ENCODE data around the gene RASGRP2.

Gene RASGRP2

DNA sequence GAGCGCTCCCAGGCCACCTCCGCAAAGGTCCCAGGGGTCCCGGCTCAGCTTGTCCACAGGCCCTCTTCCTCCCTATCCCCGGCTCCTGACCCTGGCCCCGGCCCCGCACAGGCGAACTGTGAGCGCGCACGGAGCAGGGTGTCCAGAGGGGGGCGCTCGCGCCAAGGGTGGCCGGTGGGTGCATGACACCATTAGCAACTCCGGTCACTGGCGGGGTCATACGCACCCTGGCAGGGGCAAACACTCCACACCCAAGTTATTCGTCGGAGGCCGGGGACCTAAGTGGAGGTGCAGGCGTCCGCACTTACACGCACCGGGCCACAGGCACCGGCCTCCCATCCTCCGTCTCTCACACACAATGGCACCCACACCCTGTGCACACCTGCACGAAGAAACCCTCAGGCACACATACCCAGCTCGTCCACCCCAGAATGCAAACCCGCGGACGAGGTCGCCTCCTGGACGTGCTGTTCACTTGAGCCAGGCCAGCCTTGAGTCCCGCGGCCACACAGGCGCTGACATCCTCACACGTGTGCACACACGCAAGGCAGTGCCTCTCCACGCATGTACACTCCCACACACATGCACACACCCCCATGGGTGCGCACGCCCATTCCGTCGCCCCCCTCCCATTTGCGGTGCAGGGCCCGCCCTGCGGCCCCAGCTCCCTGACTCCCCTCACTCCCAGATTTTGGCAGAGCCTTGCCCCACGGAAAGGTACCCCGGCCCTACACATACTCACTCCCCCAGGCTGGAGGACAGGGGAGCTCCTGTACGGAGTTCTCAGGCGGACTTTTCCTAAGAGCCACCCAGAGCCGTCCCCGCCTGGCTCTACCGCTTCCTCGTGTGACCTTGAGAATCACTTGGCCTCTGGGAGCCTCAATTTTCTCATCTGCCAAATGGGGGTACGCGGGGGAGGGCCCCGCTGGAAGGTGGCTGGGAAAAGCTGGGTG is at the start of gene RASGRP2:
Gene RASGRP2, minus strand, starts transcription at position 552 of the 953 bp plus-strand sequence. CDS start 1,276 bp downstream, outside the sequence.
- in situ Hi-C loops (cut with HindIII; ENCODE audit: low sequenced_read_pairs) = no loop called here

DNA sequence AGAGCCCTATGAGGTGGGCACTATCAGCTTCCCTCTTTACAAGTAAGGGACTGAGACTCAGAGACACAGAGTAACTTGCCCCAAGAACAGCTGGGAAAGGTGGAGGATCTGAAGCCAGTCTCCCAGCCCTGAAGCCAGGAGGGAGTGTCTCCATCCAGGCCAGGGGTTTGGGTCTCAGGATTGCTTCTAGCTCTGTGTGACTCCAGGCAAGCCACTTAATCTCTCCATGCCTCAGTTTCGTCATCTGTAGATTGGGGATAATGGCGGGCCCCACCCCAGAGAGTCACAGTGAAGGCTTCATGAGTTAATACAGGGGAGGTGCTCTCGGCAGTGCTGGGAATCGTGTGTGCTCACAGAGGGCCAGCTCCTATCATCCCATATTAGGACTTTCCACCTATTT is 48.5 kb upstream of the RASGRP2 start:
- in situ Hi-C loops (cut with HindIII; ENCODE audit: low sequenced_read_pairs) = loop anchor here (5.0 kb wide), 2 partner anchors 100 to 140 kb away; no protein-coding TSS in a partner anchor

DNA sequence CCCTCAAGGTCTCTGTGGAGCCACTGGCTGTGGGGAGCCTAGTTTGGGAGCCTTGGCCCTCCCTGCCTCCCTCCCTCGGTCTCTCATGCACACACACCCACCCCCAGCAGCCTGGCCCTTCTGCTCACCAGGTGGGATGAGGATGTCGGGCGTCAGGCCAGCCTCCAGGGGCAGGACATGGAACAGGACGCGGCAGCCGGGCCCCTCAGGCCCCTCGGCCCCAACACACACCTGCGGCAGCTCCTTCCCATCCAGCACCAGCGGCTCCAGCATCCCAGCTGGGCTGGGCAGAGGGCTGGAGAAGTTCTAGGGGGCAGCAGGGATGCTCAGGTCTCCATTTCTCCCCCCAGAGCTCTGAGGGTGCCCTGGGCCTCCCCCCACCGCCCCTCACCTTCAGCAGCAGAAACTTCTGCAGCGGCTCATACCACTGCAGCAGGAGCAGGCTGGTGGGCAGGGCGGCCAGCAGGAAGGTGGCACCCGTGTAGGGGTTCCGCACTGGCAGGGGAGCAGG is 47.9 kb upstream of the RASGRP2 start:
- in situ Hi-C loops (cut with HindIII; ENCODE audit: low sequenced_read_pairs) = loop anchor here (5.0 kb wide), 2 partner anchors 100 to 140 kb away; no protein-coding TSS in a partner anchor

DNA sequence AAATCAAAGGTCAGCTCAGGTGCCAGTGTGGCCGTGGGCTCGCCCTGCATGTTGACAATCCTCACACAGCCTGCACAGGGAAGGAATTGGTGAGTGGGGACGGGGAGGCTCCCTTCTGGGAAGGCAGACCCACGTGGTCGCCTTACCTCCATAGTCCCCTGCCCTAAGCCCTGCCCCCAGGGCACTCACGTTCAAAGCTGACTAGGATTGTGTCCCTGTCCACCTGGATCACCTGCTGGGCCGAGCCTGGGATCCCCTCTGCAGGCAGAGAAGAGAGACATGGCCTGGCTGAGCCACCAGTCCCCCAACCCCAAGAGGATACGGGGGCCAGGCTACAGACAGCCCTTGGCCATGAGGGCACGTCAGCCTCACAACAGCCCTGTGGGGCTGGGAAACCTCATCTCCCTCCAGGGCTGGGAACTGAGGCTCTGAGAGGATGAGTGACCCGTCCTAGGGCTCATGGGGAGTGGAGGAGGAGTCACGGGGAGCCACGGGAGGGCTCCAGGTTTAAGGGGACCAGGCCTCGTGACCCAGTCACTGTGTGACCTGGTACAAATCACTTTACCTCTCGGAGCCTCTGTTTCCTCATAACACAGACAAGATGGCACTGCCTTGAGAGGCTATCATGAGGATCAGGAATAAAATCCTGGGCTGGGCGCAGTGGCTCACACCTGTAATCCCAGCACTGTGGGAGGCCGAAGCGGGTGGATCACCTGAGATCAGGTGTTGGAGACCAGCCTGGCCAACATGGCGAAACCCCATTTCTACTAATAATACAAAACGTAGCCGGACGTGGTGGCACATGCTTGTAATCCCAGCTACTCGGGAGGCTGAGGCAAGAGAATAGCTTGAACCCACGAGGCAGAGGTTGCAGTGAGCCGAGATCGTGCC is 46.5 kb upstream of the RASGRP2 start:
- in situ Hi-C loops (cut with HindIII; ENCODE audit: low sequenced_read_pairs) = loop anchor here (5.0 kb wide), 2 partner anchors 102 to 142 kb away; no protein-coding TSS in a partner anchor

DNA sequence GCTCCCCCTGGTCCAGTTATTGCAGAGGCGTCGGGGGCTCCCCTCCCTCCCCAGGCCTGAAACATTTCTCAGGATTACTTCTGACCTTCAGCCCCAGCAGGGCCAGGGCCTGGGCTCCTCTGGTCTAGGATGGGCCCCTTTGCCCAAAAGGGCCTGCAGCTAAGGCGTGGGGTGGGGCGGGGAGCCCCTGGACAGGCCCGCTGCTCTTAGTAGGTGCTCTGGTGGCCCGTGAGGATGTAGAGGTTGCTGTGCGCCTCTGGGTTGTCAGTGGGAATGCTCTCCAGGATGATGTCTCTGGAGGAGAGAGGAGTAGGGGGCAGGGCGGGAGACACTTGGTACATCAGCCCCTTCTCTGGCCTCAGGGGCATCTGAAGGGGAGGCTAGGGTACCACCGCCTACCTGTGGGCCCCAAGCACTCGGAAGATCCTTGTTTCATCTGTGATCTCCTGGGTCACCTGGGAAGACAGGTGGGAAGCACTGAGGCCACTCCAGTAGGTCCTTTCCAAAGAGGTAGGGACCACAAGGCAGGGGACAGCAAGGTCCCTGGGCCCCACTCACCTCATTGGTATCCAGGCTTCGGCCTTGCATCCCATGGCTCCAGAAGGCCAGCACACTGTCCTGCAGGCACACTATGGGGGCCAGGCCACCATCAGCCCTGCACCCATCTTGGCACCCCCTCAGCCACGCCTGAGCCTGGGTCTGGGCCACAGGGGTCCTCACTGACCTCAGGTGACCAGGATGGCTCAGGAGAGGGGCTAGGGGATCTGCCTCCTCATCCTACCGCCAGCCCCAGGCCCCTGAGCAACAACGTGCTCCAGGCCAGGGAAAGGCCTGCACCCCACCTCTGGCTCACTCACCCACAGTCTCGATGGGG is 45.6 kb upstream of the RASGRP2 start:
- in situ Hi-C loops (cut with HindIII; ENCODE audit: low sequenced_read_pairs) = loop anchor here (5.0 kb wide), 2 partner anchors 103 to 143 kb away; no protein-coding TSS in a partner anchor

DNA sequence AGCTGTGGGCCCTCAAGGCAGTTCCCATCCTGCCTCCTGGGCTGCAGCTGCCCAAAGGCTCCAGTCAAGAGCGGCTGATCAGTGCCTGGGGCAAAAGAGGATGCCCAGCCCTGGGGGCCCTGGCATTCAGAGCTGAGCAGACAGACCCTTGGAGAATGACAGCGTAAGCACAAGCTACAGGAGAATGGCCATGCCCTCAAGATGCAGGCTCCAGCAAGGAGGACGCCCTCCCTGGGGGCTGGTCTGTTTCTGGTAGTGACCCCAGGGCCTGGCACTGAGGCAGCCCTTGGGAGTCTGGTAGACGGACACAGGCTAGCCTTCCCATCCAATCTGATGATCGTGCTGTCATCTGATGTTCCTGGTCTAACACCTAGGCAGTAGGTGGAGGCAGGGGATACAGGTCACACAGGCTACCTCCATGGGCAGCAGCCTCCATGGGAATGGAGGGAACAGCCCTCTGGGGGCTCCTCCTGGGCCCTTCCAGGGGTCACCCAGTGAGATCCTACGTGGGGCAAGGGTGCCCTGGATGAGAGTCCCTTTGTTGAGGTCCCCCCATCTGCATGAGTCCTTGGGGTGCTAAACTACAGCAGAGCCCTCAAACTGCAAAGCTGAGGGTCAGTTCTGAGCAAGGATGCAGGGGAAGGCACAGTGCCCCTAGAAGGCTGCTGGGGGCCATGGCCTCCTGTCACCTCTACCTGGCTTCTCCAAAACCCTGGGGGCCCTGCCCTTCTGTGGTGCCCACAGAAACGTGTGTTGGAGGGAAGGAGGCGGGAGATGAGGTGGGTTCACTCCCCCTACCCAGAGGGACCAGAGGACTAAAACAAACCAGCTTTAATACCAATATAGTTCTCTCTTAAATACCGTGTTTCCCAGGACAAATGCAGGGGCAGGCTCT is 44.6 kb upstream of the RASGRP2 start:
- in situ Hi-C loops (cut with HindIII; ENCODE audit: low sequenced_read_pairs) = no loop called here

DNA sequence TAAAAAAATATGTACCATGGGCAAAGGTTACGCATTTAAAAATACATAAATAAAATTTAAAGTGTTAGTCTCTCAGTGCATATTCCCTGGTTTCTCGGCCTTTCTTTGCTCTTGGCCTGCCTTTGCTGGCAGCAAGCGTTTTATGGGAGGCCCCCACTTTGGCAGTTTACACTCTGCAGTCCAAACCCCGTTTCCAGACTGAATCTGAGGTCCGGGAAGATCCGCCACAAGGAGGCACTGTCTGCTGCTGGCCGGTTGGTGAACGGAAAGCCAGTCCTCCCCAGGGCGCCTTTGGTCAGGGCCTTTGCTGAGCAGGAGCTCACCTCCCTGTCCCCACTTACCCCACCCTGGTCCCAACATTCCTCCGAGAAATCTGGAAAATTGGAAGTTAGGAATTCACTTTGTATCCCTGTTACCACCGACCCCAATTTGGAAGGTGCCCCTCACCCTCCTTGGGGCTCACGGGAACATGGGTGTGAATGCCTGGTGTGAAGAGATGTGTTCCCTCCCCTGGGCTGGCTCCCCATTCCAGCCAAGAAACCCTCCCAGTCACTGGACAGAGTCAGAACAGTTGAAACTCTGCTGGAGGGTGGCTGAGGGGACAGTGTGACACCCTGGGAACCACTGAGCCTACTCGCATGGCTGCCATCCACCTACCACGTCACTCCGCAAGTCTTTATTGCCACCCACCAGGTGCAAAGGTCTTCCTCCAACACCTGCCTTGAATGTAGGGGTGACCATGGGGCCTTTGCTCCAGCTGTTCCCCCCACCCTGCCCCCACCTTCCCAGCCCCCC is 43.8 kb upstream of the RASGRP2 start:
- in situ Hi-C loops (cut with HindIII; ENCODE audit: low sequenced_read_pairs) = no loop called here

DNA sequence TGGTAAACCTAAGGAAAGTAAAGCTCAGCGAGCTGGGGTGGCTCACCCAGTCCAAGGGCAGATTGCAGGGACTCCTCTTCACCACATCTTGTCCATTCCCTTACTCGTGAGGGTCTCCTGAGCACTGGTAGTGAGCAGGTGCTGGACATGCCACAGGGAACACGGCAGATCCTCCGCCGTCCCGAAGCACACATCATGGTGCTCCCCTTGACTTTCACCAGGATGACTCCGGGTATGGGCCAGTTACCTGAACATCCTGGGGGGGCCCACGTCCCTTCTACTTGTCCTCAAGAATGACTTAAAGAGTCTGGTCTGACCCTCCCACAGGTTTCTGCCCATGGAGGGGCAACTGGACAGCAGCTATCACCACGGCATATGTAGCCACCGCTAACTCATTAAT is 42.4 kb upstream of the RASGRP2 start:
- in situ Hi-C loops (cut with HindIII; ENCODE audit: low sequenced_read_pairs) = no loop called here

DNA sequence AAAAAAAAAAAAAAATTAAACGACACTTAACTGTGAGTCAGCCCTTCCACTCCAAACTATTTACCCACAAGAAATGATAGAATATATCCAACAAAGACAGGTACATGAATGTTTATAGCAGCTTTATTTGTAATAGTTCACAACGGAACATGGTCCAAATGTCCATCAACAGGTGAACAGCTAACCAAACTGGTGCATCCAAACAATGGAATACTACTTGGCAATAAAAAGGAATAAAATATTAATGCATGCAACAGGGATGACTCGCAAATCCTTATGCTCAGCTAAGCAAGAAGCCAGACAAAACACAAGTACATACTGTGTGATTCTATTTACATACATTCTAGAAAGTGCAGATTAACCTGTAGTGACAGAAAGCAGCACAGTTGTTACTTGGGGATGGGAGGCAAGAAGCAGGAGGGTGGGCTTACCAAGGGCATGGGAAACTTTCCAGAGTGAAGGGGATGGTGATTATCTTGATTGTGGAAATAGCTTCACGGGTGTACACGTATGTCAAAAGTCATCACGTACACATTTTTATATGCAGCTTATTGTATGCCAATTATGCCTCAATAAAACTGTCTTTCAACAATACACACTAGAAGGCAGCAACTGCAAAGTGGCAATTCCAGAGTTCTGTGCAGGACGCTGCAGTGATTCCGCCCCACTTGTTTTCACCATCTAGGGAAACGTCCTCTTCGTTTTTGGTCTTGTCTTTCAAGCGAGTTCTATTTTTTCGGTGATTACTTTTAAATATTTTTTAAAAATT is 41.1 kb upstream of the RASGRP2 start:
- in situ Hi-C loops (cut with HindIII; ENCODE audit: low sequenced_read_pairs) = no loop called here

DNA sequence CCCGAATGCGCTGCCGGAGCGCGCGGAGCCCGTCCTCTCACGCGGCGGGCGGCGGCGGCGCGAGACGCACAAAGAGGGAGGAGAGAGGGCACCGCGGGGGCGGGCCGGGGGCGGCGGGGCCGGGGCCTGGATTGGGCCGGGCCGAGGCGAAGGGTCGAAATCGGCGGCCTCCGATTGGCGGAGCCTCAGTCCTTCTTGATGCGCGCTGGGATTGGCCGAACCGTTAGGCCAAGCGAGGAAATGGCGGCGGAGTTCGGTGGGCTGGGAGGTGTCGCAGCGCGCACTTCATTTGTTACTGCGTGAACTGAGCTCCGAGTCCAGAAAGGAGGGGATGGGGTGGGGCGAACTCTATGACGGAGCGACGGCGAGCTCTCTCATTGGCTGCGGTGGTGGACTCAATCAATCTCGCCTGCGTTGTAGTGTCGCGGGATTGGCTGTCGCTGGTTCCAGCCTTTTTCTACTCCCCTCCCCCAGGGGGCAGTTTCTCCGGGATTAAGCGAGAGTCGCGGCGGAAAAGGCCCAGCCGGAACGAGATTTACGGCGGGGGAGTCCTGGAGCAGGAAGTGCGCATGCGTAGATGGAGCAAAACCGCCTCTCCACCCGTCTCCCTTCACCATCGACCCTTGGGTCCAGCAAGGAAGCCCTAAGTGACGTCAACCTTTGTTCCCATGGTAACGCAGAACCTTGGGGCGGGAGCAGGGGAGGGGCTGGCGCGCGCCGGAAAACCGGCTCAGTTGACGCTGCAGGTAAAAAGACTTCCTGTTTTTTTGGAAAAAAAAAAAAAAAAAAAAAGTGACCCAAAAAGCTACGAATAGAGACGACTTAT is 34.7 kb upstream of the RASGRP2 start, which contains the start of gene SF1:
Gene SF1, minus strand, starts transcription at position 70 of the 826 bp plus-strand sequence. CDS start 150 bp downstream, outside the sequence.
- in situ Hi-C loops (cut with HindIII; ENCODE audit: low sequenced_read_pairs) = loop anchor here (10.0 kb wide), 1 partner anchor 76 kb away; no protein-coding TSS in a partner anchor

DNA sequence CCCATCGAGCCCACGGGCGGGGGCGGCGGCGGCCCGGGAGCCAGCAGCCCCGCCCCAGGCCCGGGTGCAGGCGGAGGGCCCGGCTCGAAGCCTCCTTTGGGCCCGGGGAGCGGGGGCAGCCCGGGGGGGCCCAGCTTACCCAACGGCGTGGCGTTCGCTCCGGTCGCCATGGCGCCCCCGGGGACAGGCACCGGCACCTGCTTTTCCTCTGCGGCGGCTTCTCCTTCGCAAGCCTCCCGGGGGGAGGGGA is 34.2 kb upstream of the RASGRP2 start:
- in situ Hi-C loops (cut with HindIII; ENCODE audit: low sequenced_read_pairs) = loop anchor here (10.0 kb wide), 1 partner anchor 77 kb away; no protein-coding TSS in a partner anchor

DNA sequence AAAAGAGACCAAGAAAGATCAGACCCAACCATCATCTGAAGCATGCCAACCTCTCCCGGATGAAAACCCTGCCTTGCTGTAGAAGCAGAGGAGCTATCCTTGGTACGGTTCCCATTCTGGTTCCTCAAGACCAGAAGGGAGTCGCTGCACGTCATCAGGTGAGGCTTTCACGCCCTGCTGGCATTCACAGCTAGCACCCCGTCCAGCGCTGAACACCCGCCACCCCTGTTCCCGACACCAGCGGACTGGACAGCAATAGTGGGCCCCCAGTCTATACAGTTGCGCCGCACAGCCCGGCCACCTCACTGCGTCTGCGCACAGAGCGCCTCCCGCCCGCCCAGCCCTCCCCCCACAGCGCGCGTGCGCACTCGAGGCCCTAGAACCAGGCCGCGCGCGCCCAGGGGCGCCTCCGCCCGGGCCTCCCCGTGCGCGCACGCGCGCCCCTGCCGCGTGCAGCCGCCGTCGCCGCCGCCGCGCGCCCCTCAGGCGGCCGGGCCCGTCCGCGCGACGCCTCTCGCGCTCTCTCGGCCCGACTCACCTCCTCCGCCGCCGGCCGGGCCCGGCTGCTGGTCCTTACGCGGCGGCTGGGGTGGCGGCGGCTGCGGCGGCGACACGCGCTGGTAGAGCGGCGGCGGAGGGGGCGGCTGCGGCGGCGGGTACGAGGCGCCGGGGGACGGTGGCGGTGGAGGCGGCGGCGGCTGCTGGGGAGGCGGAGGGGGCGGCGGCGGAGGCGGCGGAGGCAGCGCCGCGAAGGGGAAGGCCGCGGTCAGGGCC is 33.7 kb upstream of the RASGRP2 start:
- in situ Hi-C loops (cut with HindIII; ENCODE audit: low sequenced_read_pairs) = loop anchor here (10.0 kb wide), 1 partner anchor 77 kb away; no protein-coding TSS in a partner anchor

DNA sequence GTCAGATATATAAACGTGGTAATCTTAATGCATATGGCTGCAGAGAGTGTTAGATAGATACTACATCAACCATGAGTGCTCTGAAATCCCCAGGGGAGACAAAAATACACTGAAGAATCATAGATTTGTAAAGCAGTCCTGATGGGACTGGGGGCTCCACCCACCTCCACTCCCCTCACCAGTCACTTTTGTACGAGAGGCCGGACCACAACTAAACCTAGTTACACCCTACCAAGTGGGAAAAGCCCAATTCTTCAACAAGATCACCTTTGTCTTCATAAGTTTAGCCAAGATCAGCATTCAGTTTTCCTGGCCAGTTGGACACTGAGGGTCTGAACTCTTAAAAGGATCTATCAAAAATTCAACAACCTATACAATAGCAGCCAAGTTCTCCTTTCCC is 32.9 kb upstream of the RASGRP2 start:
- in situ Hi-C loops (cut with HindIII; ENCODE audit: low sequenced_read_pairs) = loop anchor here (10.0 kb wide), 1 partner anchor 78 kb away; no protein-coding TSS in a partner anchor

DNA sequence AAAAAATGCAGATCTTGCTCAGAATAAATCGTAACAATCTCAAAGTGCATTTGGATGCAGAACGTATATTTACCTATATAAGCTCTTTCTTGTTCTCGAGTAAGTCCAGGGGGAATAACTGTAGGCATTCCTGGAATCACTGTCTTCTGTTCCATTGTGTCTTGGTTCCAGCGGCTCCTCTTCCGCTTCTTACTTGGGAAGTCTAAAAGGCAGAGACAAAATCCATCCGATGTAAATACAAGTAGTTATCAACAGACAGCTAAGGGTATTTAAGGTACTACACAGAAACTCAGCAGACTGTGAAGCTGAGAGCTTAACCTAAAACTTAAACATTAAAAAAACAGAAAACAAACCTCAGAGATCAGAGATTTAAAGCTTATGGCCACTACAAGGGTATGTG is 32.5 kb upstream of the RASGRP2 start:
- in situ Hi-C loops (cut with HindIII; ENCODE audit: low sequenced_read_pairs) = loop anchor here (10.0 kb wide), 1 partner anchor 78 kb away; no protein-coding TSS in a partner anchor

DNA sequence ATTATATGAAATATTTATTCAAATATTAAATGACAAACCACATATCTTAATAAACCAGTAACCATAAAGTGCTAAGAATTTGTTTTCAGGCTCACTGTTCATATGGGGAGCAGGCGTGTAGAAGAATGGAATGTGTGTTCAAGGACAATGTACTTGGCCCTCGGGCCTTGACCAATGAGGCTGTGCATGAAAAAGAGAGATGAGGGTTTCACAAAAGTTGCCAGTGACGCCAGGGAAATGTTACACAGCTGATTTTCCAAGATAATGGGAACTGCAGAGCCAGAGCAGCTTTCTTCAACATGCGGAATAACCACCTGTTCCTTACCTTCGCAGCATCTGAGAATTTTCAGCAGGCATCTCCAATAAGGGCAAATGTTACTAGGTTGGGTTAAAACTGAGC is 30.2 kb upstream of the RASGRP2 start:
- in situ Hi-C loops (cut with HindIII; ENCODE audit: low sequenced_read_pairs) = loop anchor here (10.0 kb wide), 1 partner anchor 81 kb away; no protein-coding TSS in a partner anchor

Data from endothelial cell of hepatic sinusoid (primary cell).